Measurements from ENCODE around the gene ESAM. TPM values are rescaled to one million over a fixed set of nuclear protein-coding genes. Genes with fewer than 3 reads are reported as not detected.

Gene ESAM
- polyA plus RNA-seq, 1 of the 3 experiments (the other 2 are of a cell fraction), result 1.3 TPM

DNA sequence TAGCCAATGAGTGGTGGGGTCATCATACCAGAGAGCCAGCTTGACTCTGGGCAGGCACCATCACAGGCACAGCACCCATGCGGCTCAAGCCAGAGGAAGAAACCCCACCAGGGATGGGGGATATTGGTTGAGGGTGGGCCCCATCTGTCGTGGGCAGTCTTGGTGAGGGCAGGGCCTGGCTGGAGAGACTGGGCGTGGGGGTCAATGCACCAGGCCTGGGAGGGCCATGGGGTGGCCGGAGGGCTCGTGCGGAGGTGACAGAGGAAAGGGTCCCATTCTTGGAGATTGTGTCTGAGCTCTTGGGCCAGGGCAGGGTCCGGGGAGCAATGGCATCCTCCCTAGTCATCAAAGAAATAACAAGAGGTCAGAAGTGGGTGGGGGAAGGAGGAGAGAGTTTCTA lies 8.5 kb downstream of the ESAM start:
- POLR2A ChIA-PET, result no interaction called here
- H3K9me2 ChIP-seq, result no peaks in the 10 kb centered on the region
- CTCF ChIA-PET, result interaction anchor here (0.6 to 5.3 kb wide), 4 partner anchors 10 to 84 kb away, joined by 3 to 31 read pairs (median 6); partner anchors contain the start of genes ESAM and NRGN
- no peaks in the 10 kb centered on the region for H3K27me3 ChIP-seq (ENCODE audit: insufficient read depth)
- no peaks in the 10 kb centered on the region for H3K9me3 ChIP-seq
- H3K36me3 ChIP-seq (replicated peaks in 1 of 2; ENCODE audit: control insufficient read depth in 1 of 2, insufficient read depth in 2 of 2, low read length in 1 of 2), result no peaks in the 10 kb centered on the region
- H3K4me3 ChIP-seq (ENCODE audit: low read depth in 2 of 2, low read length in 1 of 2), result no peak overlapping the region
- 92% methylated on average over 4 of the region's 7 CpGs for WGBS (ENCODE audit: low lambda C conversion rate)
- DNase-seq, result peak; percentile 25
- H3K9ac ChIP-seq, result no peak overlapping the region
- no peak overlapping the region for H3K4me2 ChIP-seq
- no peak overlapping the region for H3K27ac ChIP-seq (ENCODE audit: low read depth in 2 of 2, low read length in 1 of 2)
- no peak for TF ChIP-seq FOSL2 (IDR thresholded peaks at IDR 0.05; ENCODE audit: borderline replicate concordance, low read depth)
- no peak for TF ChIP-seq YY1 (IDR thresholded peaks at IDR 0.05; ENCODE audit: low read depth)
- no peak for TF ChIP-seq POLR2AphosphoS5 (IDR thresholded peaks at IDR 0.05; ENCODE audit: low read depth, low read length)
- no peak for TF ChIP-seq RFX5 (IDR thresholded peaks at IDR 0.05; ENCODE audit: low read length)
- TF ChIP-seq SIN3A (IDR thresholded peaks at IDR 0.05; ENCODE audit: borderline replicate concordance, low read depth, low read length), result no peak
- TF ChIP-seq EP300 (IDR thresholded peaks at IDR 0.05; ENCODE audit: borderline replicate concordance in 1 of 2, low read depth in 1 of 2, low read length in 1 of 2), result no peak
- TF ChIP-seq, protein P1, sequence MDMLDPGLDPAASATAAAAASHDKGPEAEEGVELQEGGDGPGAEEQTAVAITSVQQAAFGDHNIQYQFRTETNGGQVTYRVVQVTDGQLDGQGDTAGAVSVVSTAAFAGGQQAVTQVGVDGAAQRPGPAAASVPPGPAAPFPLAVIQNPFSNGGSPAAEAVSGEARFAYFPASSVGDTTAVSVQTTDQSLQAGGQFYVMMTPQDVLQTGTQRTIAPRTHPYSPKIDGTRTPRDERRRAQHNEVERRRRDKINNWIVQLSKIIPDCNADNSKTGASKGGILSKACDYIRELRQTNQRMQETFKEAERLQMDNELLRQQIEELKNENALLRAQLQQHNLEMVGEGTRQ (IDR thresholded peaks at IDR 0.05; ENCODE audit: borderline replicate concordance, low read depth, low read length), result no peak
- TF ChIP-seq, protein P2, sequence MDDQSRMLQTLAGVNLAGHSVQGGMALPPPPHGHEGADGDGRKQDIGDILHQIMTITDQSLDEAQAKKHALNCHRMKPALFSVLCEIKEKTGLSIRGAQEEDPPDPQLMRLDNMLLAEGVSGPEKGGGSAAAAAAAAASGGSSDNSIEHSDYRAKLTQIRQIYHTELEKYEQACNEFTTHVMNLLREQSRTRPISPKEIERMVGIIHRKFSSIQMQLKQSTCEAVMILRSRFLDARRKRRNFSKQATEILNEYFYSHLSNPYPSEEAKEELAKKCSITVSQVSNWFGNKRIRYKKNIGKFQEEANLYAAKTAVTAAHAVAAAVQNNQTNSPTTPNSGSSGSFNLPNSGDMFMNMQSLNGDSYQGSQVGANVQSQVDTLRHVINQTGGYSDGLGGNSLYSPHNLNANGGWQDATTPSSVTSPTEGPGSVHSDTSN (IDR thresholded peaks at IDR 0.05), result no peak
- TF ChIP-seq NFIC (IDR thresholded peaks at IDR 0.05; ENCODE audit: borderline replicate concordance), result no peak
- TF ChIP-seq, protein P3, sequence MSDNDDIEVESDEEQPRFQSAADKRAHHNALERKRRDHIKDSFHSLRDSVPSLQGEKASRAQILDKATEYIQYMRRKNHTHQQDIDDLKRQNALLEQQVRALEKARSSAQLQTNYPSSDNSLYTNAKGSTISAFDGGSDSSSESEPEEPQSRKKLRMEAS (IDR thresholded peaks at IDR 0.05; ENCODE audit: low read depth), result no peak
- H2AFZ ChIP-seq (ENCODE audit: low read depth), result no peak overlapping the region
- no peaks in the 10 kb centered on the region; a peak in 1 of 4 replicates for H3K4me1 ChIP-seq (ENCODE audit: control insufficient read depth in 1 of 2, insufficient read depth in 2 of 2, low read depth in 1 of 2, low read length in 1 of 2)
- no peaks in the 10 kb centered on the region for H3K79me2 ChIP-seq (ENCODE audit: insufficient read depth)
- no peaks in the 10 kb centered on the region for H4K20me1 ChIP-seq (ENCODE audit: insufficient read depth)
- H3F3A ChIP-seq (replicated peaks; ENCODE audit: insufficient read depth), result peaks cover 6% of the 10 kb centered on the region

DNA sequence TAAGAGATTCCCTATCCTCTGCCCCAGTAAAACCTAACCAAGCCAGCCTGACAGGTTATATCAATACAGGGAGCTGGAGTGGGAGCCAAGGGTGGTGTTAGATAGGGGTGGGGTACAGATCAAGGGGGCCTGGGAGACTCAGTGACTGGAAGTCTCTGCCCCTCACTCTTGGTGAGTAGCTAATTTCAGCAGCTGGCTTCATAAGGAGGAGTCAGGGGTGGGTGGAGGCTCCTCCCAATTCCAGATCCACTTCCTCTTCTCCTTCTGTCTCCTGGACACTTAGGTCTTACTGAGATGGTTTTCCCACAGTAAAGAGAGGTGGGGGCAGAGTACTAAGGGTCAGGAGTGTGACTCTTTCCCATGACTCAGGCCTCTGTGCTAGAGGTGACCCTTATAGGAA lies 8.9 kb downstream of the ESAM start:
- ChIA-PET CTCF (interaction anchor here (1.0 to 5.3 kb wide), 5 partner anchors 10 to 114 kb away, joined by 3 to 31 read pairs (median 9); partner anchors contain the start of genes ESAM and NRGN), POLR2A (interaction anchor here (0.6 kb wide), 1 partner anchor 98 kb away, joined by 4 read pairs; no protein-coding TSS in a partner anchor)
- no peak overlapping the region for H3K4me2 ChIP-seq
- no peaks in the 10 kb centered on the region for H3K9me2 ChIP-seq
- DNase-seq, result peak; percentile 27
- no peaks in the 10 kb centered on the region; a peak in 1 of 4 replicates for H3K4me1 ChIP-seq (ENCODE audit: control insufficient read depth in 1 of 2, insufficient read depth in 2 of 2, low read depth in 1 of 2, low read length in 1 of 2)
- H4K20me1 ChIP-seq (ENCODE audit: insufficient read depth), result no peaks in the 10 kb centered on the region
- H3F3A ChIP-seq (replicated peaks; ENCODE audit: insufficient read depth), result peaks cover 6% of the 10 kb centered on the region
- H3K4me3 ChIP-seq (ENCODE audit: low read depth in 2 of 2, low read length in 1 of 2), result no peak overlapping the region
- no peaks in the 10 kb centered on the region for H3K79me2 ChIP-seq (ENCODE audit: insufficient read depth)
- H3K36me3 ChIP-seq (replicated peaks in 1 of 2; ENCODE audit: control insufficient read depth in 1 of 2, insufficient read depth in 2 of 2, low read length in 1 of 2), result no peaks in the 10 kb centered on the region
- no peak overlapping the region for H3K27ac ChIP-seq (ENCODE audit: low read depth in 2 of 2, low read length in 1 of 2)
- no peak overlapping the region for H3K9ac ChIP-seq
- no peaks in the 10 kb centered on the region for H3K27me3 ChIP-seq (ENCODE audit: insufficient read depth)
- H3K9me3 ChIP-seq, result no peaks in the 10 kb centered on the region
- H2AFZ ChIP-seq (ENCODE audit: low read depth), result no peak overlapping the region
- TF ChIP-seq MXI1 (IDR thresholded peaks at IDR 0.05; ENCODE audit: low read depth, low read length) (no peak), POLR2AphosphoS5 (IDR thresholded peaks at IDR 0.05; ENCODE audit: low read depth, low read length) (no peak), SMC3 (IDR thresholded peaks at IDR 0.05; ENCODE audit: low read depth, low read length) (no peak), FOXM1 (IDR thresholded peaks at IDR 0.05; ENCODE audit: low read depth) (no peak), TAF1 (IDR thresholded peaks at IDR 0.05; ENCODE audit: borderline replicate concordance, low read depth, low read length) (no peak), ELF1 (IDR thresholded peaks at IDR 0.05) (no peak), TEAD4 (IDR thresholded peaks at IDR 0.05; ENCODE audit: borderline replicate concordance, insufficient read depth) (no peak), CHD2 (IDR thresholded peaks at IDR 0.05; ENCODE audit: low read length, partially characterized antibody) (no peak), RXRA (IDR thresholded peaks at IDR 0.05; ENCODE audit: borderline replicate concordance, low read depth) (no peak), FOXJ3 (CRISPR knock-in tag; IDR thresholded peaks at IDR 0.05) (no peak), RAD21 (IDR thresholded peaks at IDR 0.05; ENCODE audit: low read length) (no peak)
- TF ChIP-seq, protein P4, sequence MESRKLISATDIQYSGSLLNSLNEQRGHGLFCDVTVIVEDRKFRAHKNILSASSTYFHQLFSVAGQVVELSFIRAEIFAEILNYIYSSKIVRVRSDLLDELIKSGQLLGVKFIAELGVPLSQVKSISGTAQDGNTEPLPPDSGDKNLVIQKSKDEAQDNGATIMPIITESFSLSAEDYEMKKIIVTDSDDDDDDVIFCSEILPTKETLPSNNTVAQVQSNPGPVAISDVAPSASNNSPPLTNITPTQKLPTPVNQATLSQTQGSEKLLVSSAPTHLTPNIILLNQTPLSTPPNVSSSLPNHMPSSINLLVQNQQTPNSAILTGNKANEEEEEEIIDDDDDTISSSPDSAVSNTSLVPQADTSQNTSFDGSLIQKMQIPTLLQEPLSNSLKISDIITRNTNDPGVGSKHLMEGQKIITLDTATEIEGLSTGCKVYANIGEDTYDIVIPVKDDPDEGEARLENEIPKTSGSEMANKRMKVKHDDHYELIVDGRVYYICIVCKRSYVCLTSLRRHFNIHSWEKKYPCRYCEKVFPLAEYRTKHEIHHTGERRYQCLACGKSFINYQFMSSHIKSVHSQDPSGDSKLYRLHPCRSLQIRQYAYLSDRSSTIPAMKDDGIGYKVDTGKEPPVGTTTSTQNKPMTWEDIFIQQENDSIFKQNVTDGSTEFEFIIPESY (IDR thresholded peaks at IDR 0.05; ENCODE audit: borderline replicate concordance, low read depth), result no peak
- TF ChIP-seq, protein P5, sequence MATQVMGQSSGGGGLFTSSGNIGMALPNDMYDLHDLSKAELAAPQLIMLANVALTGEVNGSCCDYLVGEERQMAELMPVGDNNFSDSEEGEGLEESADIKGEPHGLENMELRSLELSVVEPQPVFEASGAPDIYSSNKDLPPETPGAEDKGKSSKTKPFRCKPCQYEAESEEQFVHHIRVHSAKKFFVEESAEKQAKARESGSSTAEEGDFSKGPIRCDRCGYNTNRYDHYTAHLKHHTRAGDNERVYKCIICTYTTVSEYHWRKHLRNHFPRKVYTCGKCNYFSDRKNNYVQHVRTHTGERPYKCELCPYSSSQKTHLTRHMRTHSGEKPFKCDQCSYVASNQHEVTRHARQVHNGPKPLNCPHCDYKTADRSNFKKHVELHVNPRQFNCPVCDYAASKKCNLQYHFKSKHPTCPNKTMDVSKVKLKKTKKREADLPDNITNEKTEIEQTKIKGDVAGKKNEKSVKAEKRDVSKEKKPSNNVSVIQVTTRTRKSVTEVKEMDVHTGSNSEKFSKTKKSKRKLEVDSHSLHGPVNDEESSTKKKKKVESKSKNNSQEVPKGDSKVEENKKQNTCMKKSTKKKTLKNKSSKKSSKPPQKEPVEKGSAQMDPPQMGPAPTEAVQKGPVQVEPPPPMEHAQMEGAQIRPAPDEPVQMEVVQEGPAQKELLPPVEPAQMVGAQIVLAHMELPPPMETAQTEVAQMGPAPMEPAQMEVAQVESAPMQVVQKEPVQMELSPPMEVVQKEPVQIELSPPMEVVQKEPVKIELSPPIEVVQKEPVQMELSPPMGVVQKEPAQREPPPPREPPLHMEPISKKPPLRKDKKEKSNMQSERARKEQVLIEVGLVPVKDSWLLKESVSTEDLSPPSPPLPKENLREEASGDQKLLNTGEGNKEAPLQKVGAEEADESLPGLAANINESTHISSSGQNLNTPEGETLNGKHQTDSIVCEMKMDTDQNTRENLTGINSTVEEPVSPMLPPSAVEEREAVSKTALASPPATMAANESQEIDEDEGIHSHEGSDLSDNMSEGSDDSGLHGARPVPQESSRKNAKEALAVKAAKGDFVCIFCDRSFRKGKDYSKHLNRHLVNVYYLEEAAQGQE (IDR thresholded peaks at IDR 0.05; ENCODE audit: low read depth, low read length), result no peak
